GM12872 (cell line): ENCODE results near the gene ZNF511.

Experiments used
- CTCF ChIP-seq: IDR thresholded peaks from 3 replicates; pipeline ENCODE4 v1.5.1; 2011; ENCODE audit warnings: low read depth, mild to moderate bottlenecking, low read length, moderate library complexity; ENCODE audit not compliant: insufficient read depth

The ZNF511 gene

GRCh38 chr10:133324198-133324792, 15.6 kb downstream of the ZNF511 start:
- TF ChIP-seq CTCF: no peak

- no peak for TF ChIP-seq CTCF
These were observed 16.1 kb downstream of the ZNF511 start for GRCh38 chr10:133324857-133325260.

GRCh38 chr10:133325440-133326222, 16.9 kb downstream of the ZNF511 start:
- no peak for TF ChIP-seq CTCF

- no peak for TF ChIP-seq CTCF
These were observed 17.5 kb downstream of the ZNF511 start for GRCh38 chr10:133326223-133326551.

- TF ChIP-seq CTCF: no peak
These were observed 18.3 kb downstream of the ZNF511 start for GRCh38 chr10:133326745-133327650.

GRCh38 chr10:133327651-133328357, 19.1 kb downstream of the ZNF511 start:
- no peak for TF ChIP-seq CTCF
